Transverse colon (tissue), 3 donors: ENCODE measurements around the gene GLTPD2.

Source experiments
- CTCF ChIP-seq, 5 experiments: fragments of 200-600 bp in 3 of 5; fragments of 450-650 bp in 2 of 5; sonication (generic) in 3 of 5; IDR thresholded peaks; 1 replicate in 2 of 5; 2 replicates in 3 of 5; pipeline ENCODE4 v1.5.1; 2016 to 2017; ENCODE audit warnings: antibody characterized with exemption in 5 of 5, inconsistent platforms in 3 of 5, mild to moderate bottlenecking in 2 of 5, moderate library complexity in 1 of 5
- EP300 ChIP-seq: sonication (generic); formaldehyde crosslinking; IDR thresholded peaks from one replicate; pipeline ENCODE4 v1.6.1; 2017; ENCODE audit warnings: antibody characterized with exemption, low read depth
- POLR2A ChIP-seq: fragments of 450-650 bp; IDR thresholded peaks from one replicate; pipeline ENCODE4 v1.6.1; 2016; ENCODE audit warnings: antibody characterized with exemption, mild to moderate bottlenecking, moderate library complexity

- TF ChIP-seq CTCF (IDR thresholded peaks at IDR 0.05) = no peak
- no peak for TF ChIP-seq POLR2A
- no peak for TF ChIP-seq EP300
Measured at GRCh38 chr17:4810696-4811290, 22.0 kb downstream of the GLTPD2 start.
